ENCODE measurements around the gene ZNF524. TPM values are rescaled to one million over a fixed set of nuclear protein-coding genes. Genes with fewer than 3 reads are reported as not detected.
A peak's percentile ranks its signal among the peaks of the same experiment; 100 is the strongest.

Gene ZNF524
- total and polyA plus RNA-seq, 7 donors, result 24.5 to 49.2 (median 37.1) TPM

GRCh38 chr19:55652311-55653128 is 52.4 kb downstream of the ZNF524 start:
- Histone ChIP-seq H3K27me3 (no peaks in the 10 kb centered on the region), H3K4me3 (no peak overlapping the region), H3K9me3 (no peaks in the 10 kb centered on the region), H3K27ac (peak overlapping the region; percentile 98 to 100 (median 99)), H3K36me3 (peaks cover 0 to 9% (median 4%) of the 10 kb centered on the region in 4 donors), H3K4me1 (peaks cover 0 to 52% (median 47%) of the 10 kb centered on the region in 4 donors)
- DNase-seq, result no peak
- WGBS, 2 donors, result 88 to 93% methylated on average over 71 of the region's 71 CpGs
- no peak for TF ChIP-seq CTCF (IDR thresholded peaks at IDR 0.05)
- no peak for TF ChIP-seq EP300 (IDR thresholded peaks at IDR 0.05)
- no peak for TF ChIP-seq POLR2A (IDR thresholded peaks at IDR 0.05)
- TF ChIP-seq POLR2AphosphoS5 (IDR thresholded peaks at IDR 0.05), result no peak
- intact Hi-C loops (cut with DNase I), result loop anchor here (1.0 to 10.0 kb wide), 2 partner anchors 17 to 538 kb away; partner anchors contain the start of gene PPP1R12C

Other genes with a start within 250 kb of the ZNF524 start
- under 1 TPM in 1 of 4 donors, not detected in 3; 0.16 TPM for gene COX6B2, start 245.6 kb upstream of the ZNF524 start, total RNA-seq
- gene COX6B2, start 245.6 kb upstream of the ZNF524 start, polyA plus RNA-seq, result 1 to 10 TPM in 2 of 3 donors, under 1 TPM in 1; 0.60 to 3.8 (median 1.4) TPM
- gene GARIN5B, start 237.0 kb upstream of the ZNF524 start, total RNA-seq, result not detected
- gene GARIN5B, start 237.0 kb upstream of the ZNF524 start, polyA plus RNA-seq, result not detected
- gene IL11, start 229.8 kb upstream of the ZNF524 start, total RNA-seq, result 1 to 10 TPM in 1 of 4 donors, under 1 TPM in 1, not detected in 2; 0.81 to 4.4 TPM
- gene IL11, start 229.8 kb upstream of the ZNF524 start, polyA plus RNA-seq, result under 1 TPM in 1 of 3 donors, not detected in 2; 0.74 TPM
- not detected for gene TMEM190, start 223.5 kb upstream of the ZNF524 start, total RNA-seq
- under 1 TPM in 1 of 3 donors, not detected in 2; 0.26 TPM for gene TMEM190, start 223.5 kb upstream of the ZNF524 start, polyA plus RNA-seq
- gene TMEM238, start 216.0 kb upstream of the ZNF524 start, total RNA-seq, result 1 to 10 TPM in 1 of 4 donors, under 1 TPM in 2, not detected in 1; 0.54 to 1.7 (median 0.66) TPM
- gene TMEM238, start 216.0 kb upstream of the ZNF524 start, polyA plus RNA-seq, result under 1 TPM in 2 of 3 donors, not detected in 1; 0.90 to 0.92 TPM
- gene RPL28, start 214.4 kb upstream of the ZNF524 start, total RNA-seq, result 100 to 1,000 TPM; 253 to 607 (median 503) TPM
- 1,000 to 10,000 TPM; 1,833 to 2,816 (median 2,129) TPM for gene RPL28, start 214.4 kb upstream of the ZNF524 start, polyA plus RNA-seq
- gene UBE2S, start 192.5 kb upstream of the ZNF524 start, total RNA-seq, result 10 to 100 TPM; 11.8 to 23.9 (median 14.8) TPM
- gene UBE2S, start 192.5 kb upstream of the ZNF524 start, polyA plus RNA-seq, result 10 to 100 TPM in 2 of 3 donors, 1 to 10 TPM in 1; 6.6 to 32.6 (median 16.2) TPM
- under 1 TPM in 3 of 4 donors, not detected in 1; 0.28 to 0.41 (median 0.36) TPM for gene SHISA7, start 157.0 kb upstream of the ZNF524 start, total RNA-seq
- gene SHISA7, start 157.0 kb upstream of the ZNF524 start, polyA plus RNA-seq, result under 1 TPM in 1 of 3 donors, not detected in 2; 0.04 TPM
- gene ISOC2, start 138.6 kb upstream of the ZNF524 start, total RNA-seq, result 100 to 1,000 TPM in 2 of 4 donors, 10 to 100 TPM in 2; 90.3 to 114 (median 101) TPM
- gene ISOC2, start 138.6 kb upstream of the ZNF524 start, polyA plus RNA-seq, result 100 to 1,000 TPM; 147 to 173 (median 162) TPM
- not detected for gene C19orf85, start 135.5 kb upstream of the ZNF524 start, total RNA-seq
- under 1 TPM in 1 of 3 donors, not detected in 2; 0.07 TPM for gene C19orf85, start 135.5 kb upstream of the ZNF524 start, polyA plus RNA-seq
- 10 to 100 TPM in 1 of 4 donors, 1 to 10 TPM in 3; 1.4 to 15.0 (median 3.7) TPM for gene ZNF628, start 123.7 kb upstream of the ZNF524 start, total RNA-seq
- 10 to 100 TPM in 1 of 3 donors, 1 to 10 TPM in 2; 1.8 to 10.1 (median 2.5) TPM for gene ZNF628, start 123.7 kb upstream of the ZNF524 start, polyA plus RNA-seq
- 10 to 100 TPM in 1 of 4 donors, 1 to 10 TPM in 3; 6.4 to 10.5 (median 8.4) TPM for gene NAT14, start 115.1 kb upstream of the ZNF524 start, total RNA-seq
- 10 to 100 TPM in 1 of 3 donors, 1 to 10 TPM in 2; 1.4 to 13.7 (median 2.4) TPM for gene NAT14, start 115.1 kb upstream of the ZNF524 start, polyA plus RNA-seq
- 10 to 100 TPM in 3 of 4 donors, 1 to 10 TPM in 1; 9.9 to 66.7 (median 19.2) TPM for gene SSC5D, start 111.9 kb upstream of the ZNF524 start, total RNA-seq
- 1 to 10 TPM in 2 of 3 donors, not detected in 1; 1.2 to 3.8 TPM for gene SSC5D, start 111.9 kb upstream of the ZNF524 start, polyA plus RNA-seq
- gene SBK2, start 63.2 kb upstream of the ZNF524 start, total RNA-seq, result not detected
- gene SBK2, start 63.2 kb upstream of the ZNF524 start, polyA plus RNA-seq, result not detected
- under 1 TPM in 1 of 4 donors, not detected in 3; 0.36 TPM for gene SBK3, start 54.7 kb upstream of the ZNF524 start, total RNA-seq
- gene SBK3, start 54.7 kb upstream of the ZNF524 start, polyA plus RNA-seq, result under 1 TPM in 1 of 3 donors, not detected in 2; 0.23 TPM
- gene ZNF579, start 19.4 kb upstream of the ZNF524 start, total RNA-seq, result 1 to 10 TPM; 1.4 to 3.0 (median 2.2) TPM
- 1 to 10 TPM in 2 of 3 donors, under 1 TPM in 1; 0.69 to 4.0 (median 1.8) TPM for gene ZNF579, start 19.4 kb upstream of the ZNF524 start, polyA plus RNA-seq
- gene FIZ1, start 771 bp upstream of the ZNF524 start, total RNA-seq, result 1 to 10 TPM; 3.5 to 9.6 (median 9.1) TPM
- gene FIZ1, start 771 bp upstream of the ZNF524 start, polyA plus RNA-seq, result 1 to 10 TPM; 5.3 to 9.0 (median 7.2) TPM
- 1 to 10 TPM; 2.3 to 8.6 (median 3.4) TPM for gene ZNF865, start 5.4 kb downstream of the ZNF524 start, total RNA-seq
- 1 to 10 TPM; 2.4 to 9.3 (median 3.0) TPM for gene ZNF865, start 5.4 kb downstream of the ZNF524 start, polyA plus RNA-seq
- gene ZNF784, start 24.3 kb downstream of the ZNF524 start, total RNA-seq, result 1 to 10 TPM; 2.8 to 9.1 (median 3.7) TPM
- gene ZNF784, start 24.3 kb downstream of the ZNF524 start, polyA plus RNA-seq, result 1 to 10 TPM; 7.2 to 8.2 (median 7.2) TPM
- gene ZNF580, start 40.7 kb downstream of the ZNF524 start, total RNA-seq, result 10 to 100 TPM; 23.5 to 45.5 (median 31.1) TPM
- gene ZNF580, start 40.7 kb downstream of the ZNF524 start, polyA plus RNA-seq, result 10 to 100 TPM; 10.4 to 27.9 (median 13.8) TPM
- gene ZNF581, start 43.4 kb downstream of the ZNF524 start, total RNA-seq, result 10 to 100 TPM; 18.2 to 43.2 (median 24.5) TPM
- gene ZNF581, start 43.4 kb downstream of the ZNF524 start, polyA plus RNA-seq, result 10 to 100 TPM; 17.1 to 24.4 (median 23.4) TPM
- 10 to 100 TPM; 16.6 to 22.9 (median 20.2) TPM for gene CCDC106, start 47.9 kb downstream of the ZNF524 start, total RNA-seq
- 10 to 100 TPM in 2 of 3 donors, 1 to 10 TPM in 1; 5.5 to 10.8 (median 10.0) TPM for gene CCDC106, start 47.9 kb downstream of the ZNF524 start, polyA plus RNA-seq
- gene U2AF2, start 54.7 kb downstream of the ZNF524 start, total RNA-seq, result 10 to 100 TPM; 52.1 to 79.7 (median 65.4) TPM
- gene U2AF2, start 54.7 kb downstream of the ZNF524 start, polyA plus RNA-seq, result 100 to 1,000 TPM in 1 of 3 donors, 10 to 100 TPM in 2; 81.7 to 162 (median 86.9) TPM
- gene EPN1, start 74.9 kb downstream of the ZNF524 start, total RNA-seq, result 10 to 100 TPM; 22.8 to 54.3 (median 34.6) TPM
- 100 to 1,000 TPM; 137 to 162 (median 146) TPM for gene EPN1, start 74.9 kb downstream of the ZNF524 start, polyA plus RNA-seq
- gene NLRP9, start 138.1 kb downstream of the ZNF524 start, total RNA-seq, result not detected
- not detected for gene NLRP9, start 138.1 kb downstream of the ZNF524 start, polyA plus RNA-seq
- not detected for gene RFPL4A, start 158.8 kb downstream of the ZNF524 start, total RNA-seq
- under 1 TPM in 1 of 3 donors, not detected in 2; 0.19 TPM for gene RFPL4A, start 158.8 kb downstream of the ZNF524 start, polyA plus RNA-seq
- gene RFPL4AL1, start 168.8 kb downstream of the ZNF524 start, total RNA-seq, result not detected
- under 1 TPM in 1 of 3 donors, not detected in 2; 0.12 TPM for gene RFPL4AL1, start 168.8 kb downstream of the ZNF524 start, polyA plus RNA-seq
- not detected for gene NLRP11, start 231.7 kb downstream of the ZNF524 start, total RNA-seq
- under 1 TPM in 1 of 3 donors, not detected in 2; 0.04 TPM for gene NLRP11, start 231.7 kb downstream of the ZNF524 start, polyA plus RNA-seq
- gene NLRP4, start 236.3 kb downstream of the ZNF524 start, total RNA-seq, result not detected
- under 1 TPM in 1 of 3 donors, not detected in 2; 0.17 TPM for gene NLRP4, start 236.3 kb downstream of the ZNF524 start, polyA plus RNA-seq